NT2/D1 (cell line): ENCODE data around the gene TUFM.
"Not testable (repeated sequence)": the region's sequence is repeated elsewhere in the genome, so short reads cannot be mapped to it uniquely, and the experiment has no call there.

ENCODE experiments used
- DNase-seq: peaks from one replicate; pipeline ENCODE4 v3.0.0-alpha.2; 2011; ENCODE audit warnings: low read depth, low spot score
- H3K27me3 ChIP-seq: 2 replicates; pipeline ENCODE4 v1.6.0; 2011; ENCODE audit warnings: mild to moderate bottlenecking; ENCODE audit not compliant: insufficient read length, insufficient read depth
- H3K36me3 ChIP-seq: 2 replicates; pipeline ENCODE4 v1.6.1; 2011; ENCODE audit warnings: mild to moderate bottlenecking, low read length, mixed read lengths; ENCODE audit not compliant: insufficient read depth, insufficient read length
- H3K4me1 ChIP-seq: 2 replicates; pipeline ENCODE4 v1.5.1; 2011; ENCODE audit not compliant: insufficient read depth, insufficient read length
- H3K4me3 ChIP-seq: 2 replicates; pipeline ENCODE4 v1.5.1; 2011; ENCODE audit warnings: low read depth; ENCODE audit not compliant: insufficient read length
- H3K9ac ChIP-seq: 2 replicates; pipeline ENCODE4 v1.6.0; 2011; ENCODE audit warnings: low read depth; ENCODE audit not compliant: insufficient read length
- H3K9me3 ChIP-seq: 2 replicates; pipeline ENCODE4 v1.5.1; 2011; ENCODE audit warnings: mild to moderate bottlenecking, low read length; ENCODE audit not compliant: insufficient read depth
- SUZ12 ChIP-seq: IDR thresholded peaks from 2 replicates; pipeline ENCODE4 v1.6.1; 2011; ENCODE audit not compliant: insufficient read length, insufficient read depth; ENCODE audit errors: extremely low read depth
- YY1 ChIP-seq: IDR thresholded peaks from 2 replicates; pipeline ENCODE4 v1.6.1; 2011; ENCODE audit not compliant: insufficient read length, insufficient read depth
- ZNF274 ChIP-seq: IDR thresholded peaks from 2 replicates; pipeline ENCODE4 v1.6.1; 2011; ENCODE audit warnings: mild to moderate bottlenecking, low read depth, low read length

Gene TUFM

GRCh38 chr16:28873543-28874201 lies 27.5 kb upstream of the TUFM start:
- Histone ChIP-seq H3K4me1 (peaks cover 33% of the 10 kb centered on the region), H3K4me3 (no peak overlapping the region), H3K9me3 (no peaks in the 10 kb centered on the region), H3K36me3 (peaks cover 73% of the 10 kb centered on the region), H3K27me3 (no peaks in the 10 kb centered on the region), H3K9ac (no peak overlapping the region)
- no peak for TF ChIP-seq YY1
- no peak for TF ChIP-seq SUZ12
- DNase-seq = no peak

- Histone ChIP-seq H3K36me3 (peaks cover 73% of the 10 kb centered on the region), H3K4me3 (no peak overlapping the region), H3K9ac (peak overlapping the region; percentile 18), H3K9me3 (no peaks in the 10 kb centered on the region), H3K4me1 (peaks cover 33% of the 10 kb centered on the region), H3K27me3 (no peaks in the 10 kb centered on the region)
- no peak for DNase-seq
- TF ChIP-seq YY1 = no peak
- no peak for TF ChIP-seq SUZ12
- no peak for TF ChIP-seq ZNF274
Measured at GRCh38 chr16:28872952-28873351, 26.8 kb upstream of the TUFM start.

DNA sequence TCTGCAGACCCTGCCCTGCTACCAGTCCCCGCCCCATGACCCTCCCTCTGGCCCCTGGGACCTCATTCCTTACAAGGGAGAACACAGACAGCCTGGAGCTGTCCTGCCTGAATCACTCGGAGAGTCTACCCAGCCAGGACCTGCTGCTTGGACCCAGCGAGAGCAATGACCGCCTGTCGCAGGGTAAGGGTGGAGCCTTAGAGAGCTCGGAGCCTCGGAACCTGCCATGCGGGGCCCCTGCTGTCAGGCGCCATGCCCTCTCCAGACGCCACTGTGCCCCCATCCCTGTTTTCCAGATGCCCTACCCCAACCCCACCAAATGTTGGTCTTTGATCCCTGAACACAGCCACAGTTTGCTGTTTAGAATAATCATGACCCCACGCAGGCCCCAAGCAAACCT lies 23.1 kb upstream of the TUFM start:
- Histone ChIP-seq H3K9ac (no peak overlapping the region), H3K4me3 (no peak overlapping the region), H3K4me1 (peaks cover 7% of the 10 kb centered on the region), H3K27me3 (no peaks in the 10 kb centered on the region), H3K9me3 (no peaks in the 10 kb centered on the region), H3K36me3 (peaks cover 78% of the 10 kb centered on the region)
- no peak for DNase-seq
- TF ChIP-seq YY1 (no peak), ZNF274 (no peak), SUZ12 (no peak)

- not testable (repeated sequence) for H3K27me3 ChIP-seq, H3K4me3 ChIP-seq, H3K9ac ChIP-seq, H3K4me1 ChIP-seq, DNase-seq, H3K9me3 ChIP-seq
- H3K36me3 ChIP-seq = peaks cover 63% of the 10 kb centered on the region
Measured at GRCh38 chr16:28867646-28868045, 21.5 kb upstream of the TUFM start.

DNA sequence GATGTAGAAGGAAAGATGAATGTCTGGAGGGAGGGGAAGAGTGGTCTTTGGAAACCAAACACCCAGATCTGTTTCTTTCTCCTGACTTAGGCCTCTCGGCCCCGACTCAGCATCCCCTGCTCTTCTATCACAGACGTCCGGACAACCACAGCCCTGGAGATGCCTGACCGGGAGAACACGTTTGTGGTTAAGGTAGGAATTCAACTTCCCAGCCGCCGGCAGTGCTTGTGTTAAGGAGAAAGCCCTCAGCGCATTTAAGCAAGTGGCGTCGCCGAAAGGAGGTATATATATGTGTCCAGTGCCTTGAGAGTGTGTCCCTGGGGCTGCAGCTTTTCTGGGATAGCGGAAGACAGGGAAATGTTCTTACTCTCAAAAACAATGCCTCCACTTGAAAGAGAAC lies 21.1 kb upstream of the TUFM start:
- no peak for DNase-seq
- Histone ChIP-seq H3K4me3 (no peak overlapping the region), H3K27me3 (no peaks in the 10 kb centered on the region), H3K9ac (no peak overlapping the region), H3K9me3 (no peaks in the 10 kb centered on the region), H3K36me3 (peaks cover 59% of the 10 kb centered on the region), H3K4me1 (peaks cover 8% of the 10 kb centered on the region)
- TF ChIP-seq ZNF274 = no peak
- no peak for TF ChIP-seq SUZ12
- no peak for TF ChIP-seq YY1

DNA sequence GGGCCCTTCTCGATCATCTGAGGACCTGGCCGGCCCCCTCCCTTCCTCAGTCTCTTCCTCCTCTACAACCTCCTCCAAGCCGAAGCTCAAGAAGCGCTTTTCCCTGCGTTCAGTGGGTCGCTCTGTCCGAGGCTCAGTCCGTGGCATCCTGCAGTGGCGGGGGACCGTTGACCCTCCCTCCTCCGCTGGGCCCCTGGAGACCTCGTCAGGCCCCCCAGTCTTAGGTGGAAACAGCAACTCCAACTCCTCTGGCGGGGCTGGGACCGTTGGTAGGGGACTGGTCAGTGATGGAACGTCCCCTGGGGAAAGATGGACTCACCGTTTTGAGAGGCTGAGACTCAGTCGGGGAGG lies 20.3 kb upstream of the TUFM start:
- H3K27me3 ChIP-seq = no peaks in the 10 kb centered on the region
- peaks cover 50% of the 10 kb centered on the region for H3K36me3 ChIP-seq
- H3K9me3 ChIP-seq = no peaks in the 10 kb centered on the region
- no peak overlapping the region for H3K4me3 ChIP-seq
- peaks cover 10% of the 10 kb centered on the region for H3K4me1 ChIP-seq
- peak overlapping the region; percentile 5 for H3K9ac ChIP-seq
- TF ChIP-seq YY1 (no peak), SUZ12 (no peak), ZNF274 (no peak)
- no peak for DNase-seq

DNA sequence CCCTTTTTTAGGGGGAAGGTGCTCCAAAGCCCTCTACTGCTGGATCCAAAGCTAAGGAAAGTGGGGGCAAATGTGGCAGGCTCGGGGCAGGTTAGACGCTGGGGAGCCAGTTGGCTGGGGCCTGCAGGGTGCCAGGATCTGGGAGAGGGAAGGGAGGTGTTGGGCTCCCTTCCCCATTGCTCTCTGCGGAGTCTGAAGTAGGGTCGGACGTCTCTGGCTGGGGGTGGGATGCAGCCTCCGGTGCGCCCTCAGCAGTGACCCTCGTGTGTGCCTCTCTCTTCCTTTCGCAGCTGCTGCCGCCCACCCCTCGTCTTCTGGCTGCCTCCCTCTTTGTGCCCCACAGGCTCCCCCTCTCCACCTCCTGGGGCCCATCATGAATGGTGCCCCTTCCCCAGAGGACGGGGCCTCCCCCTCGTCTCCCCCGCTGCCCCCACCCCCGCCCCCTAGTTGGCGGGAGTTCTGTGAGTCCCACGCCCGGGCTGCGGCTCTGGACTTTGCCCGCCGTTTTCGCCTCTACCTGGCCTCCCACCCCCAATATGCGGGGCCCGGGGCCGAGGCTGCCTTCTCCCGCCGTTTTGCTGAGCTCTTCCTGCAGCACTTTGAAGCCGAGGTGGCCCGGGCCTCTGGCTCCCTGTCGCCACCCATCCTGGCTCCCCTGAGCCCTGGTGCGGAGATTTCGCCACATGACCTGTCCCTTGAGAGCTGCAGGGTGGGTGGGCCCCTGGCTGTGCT lies 19.7 kb upstream of the TUFM start:
- Histone ChIP-seq H3K4me3 (no peak overlapping the region), H3K36me3 (peaks cover 48% of the 10 kb centered on the region), H3K4me1 (peaks cover 10% of the 10 kb centered on the region), H3K27me3 (no peaks in the 10 kb centered on the region), H3K9ac (no peak overlapping the region), H3K9me3 (no peaks in the 10 kb centered on the region)
- no peak for DNase-seq
- TF ChIP-seq YY1 = no peak
